GM19395 (cell line): ENCODE data around the gene STX18.
"Not testable (repeated sequence)": the region's sequence is repeated elsewhere in the genome, so short reads cannot be mapped to it uniquely, and the experiment has no call there.

ENCODE experiments used
- ATAC-seq: cut with Tn5 transposase; IDR thresholded peaks from one replicate; pipeline ENCODE4 v1.9.1; 2021; ENCODE audit warnings: mild to moderate bottlenecking, moderate library complexity; ENCODE audit not compliant: unreplicated experiment

The STX18 gene

DNA sequence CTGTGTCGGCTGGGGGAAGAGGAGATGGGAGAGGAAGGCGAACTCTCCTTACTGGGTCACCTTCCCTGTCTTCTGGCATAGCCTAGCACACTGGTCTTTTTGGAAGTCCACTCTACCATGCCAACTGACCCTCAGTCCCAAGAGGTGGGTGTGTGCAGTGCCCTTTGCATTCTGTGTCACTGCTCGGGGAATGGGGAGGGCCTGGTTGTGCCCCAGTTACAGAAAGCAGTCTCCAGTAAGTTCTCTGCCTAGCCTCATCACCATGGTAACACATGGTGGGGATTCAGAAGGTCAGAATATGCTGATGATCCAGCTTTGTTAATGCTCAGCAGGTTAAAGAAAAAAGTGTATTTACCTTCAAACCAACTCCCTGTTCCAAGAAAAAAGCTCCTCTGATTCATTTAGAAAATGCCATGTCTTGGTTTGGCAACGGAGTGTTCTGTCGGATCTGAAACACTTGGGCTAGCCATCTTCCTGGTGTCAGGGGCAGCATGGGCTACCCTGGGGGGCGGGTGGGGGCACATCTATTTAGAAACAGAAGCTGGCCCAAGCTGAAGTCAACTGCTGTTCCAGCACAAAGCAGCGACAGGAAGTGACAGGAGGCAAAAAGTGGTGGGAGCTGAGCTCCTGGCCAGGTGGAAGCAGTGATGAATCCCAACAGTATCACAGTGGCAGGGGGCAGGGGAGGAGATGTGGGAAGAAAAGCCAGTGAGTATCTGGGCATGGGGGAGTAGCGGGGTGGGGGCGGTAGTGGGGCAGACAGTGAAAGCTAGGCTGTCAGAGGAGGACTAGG is 117.9 kb downstream of the STX18 start:
- ATAC-seq: no peak

DNA sequence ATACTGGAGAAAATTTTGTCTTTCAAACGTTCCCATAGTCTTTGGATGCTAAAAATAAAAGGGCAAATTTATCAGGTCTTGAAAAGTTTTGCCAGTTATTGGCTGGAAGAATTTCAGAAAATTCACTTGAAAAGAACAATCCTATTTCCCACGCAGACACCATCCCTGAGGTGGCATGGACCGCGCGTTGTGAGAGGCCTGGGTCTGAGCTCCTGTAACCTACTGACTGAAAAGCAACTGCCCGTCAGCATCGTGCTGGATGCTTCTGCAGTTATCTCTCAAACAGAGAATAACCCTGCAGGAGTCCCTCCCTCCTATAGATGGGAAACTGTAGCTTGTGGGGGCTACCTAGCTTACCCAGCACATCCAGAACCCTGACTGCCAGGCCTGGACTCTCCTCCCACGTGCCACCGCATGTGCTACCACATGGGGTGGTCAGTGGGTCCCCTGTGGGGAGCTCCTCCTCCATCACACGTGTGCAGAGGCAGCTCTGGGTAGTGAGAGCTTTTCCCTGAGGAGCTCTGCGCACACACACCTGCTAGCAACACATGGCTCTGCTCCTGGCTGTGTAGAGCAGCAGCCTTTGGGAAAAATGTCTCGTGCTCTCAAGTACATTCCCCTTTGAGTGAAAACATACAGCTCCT is 118.9 kb downstream of the STX18 start:
- ATAC-seq: no peak

GRCh38 chr4:4422117-4422516 is 119.7 kb downstream of the STX18 start:
- ATAC-seq: not testable (repeated sequence)

GRCh38 chr4:4421356-4421755 is 120.5 kb downstream of the STX18 start:
- ATAC-seq: no peak

DNA sequence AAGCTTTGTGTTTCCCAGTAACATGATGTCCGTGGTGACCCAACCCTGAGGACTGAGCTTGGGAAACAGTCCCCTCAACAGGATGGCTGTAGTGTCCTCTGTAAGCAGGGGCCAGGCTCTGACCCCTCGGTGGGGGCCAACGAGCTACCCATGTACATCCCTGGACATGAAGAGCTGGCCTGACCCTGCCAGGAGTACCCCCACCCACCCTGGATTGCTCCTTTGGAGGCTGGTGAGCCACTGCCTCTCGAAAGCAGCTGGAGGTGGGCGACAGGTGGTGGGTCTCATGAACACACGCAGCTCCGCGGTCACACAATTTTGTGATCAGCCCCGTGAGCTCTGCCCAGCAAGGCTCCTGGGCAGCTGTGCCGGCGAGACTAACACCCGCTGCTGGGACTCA is 121.4 kb downstream of the STX18 start:
- no peak for ATAC-seq

GRCh38 chr4:4419896-4420295 is 122.0 kb downstream of the STX18 start:
- no peak for ATAC-seq

DNA sequence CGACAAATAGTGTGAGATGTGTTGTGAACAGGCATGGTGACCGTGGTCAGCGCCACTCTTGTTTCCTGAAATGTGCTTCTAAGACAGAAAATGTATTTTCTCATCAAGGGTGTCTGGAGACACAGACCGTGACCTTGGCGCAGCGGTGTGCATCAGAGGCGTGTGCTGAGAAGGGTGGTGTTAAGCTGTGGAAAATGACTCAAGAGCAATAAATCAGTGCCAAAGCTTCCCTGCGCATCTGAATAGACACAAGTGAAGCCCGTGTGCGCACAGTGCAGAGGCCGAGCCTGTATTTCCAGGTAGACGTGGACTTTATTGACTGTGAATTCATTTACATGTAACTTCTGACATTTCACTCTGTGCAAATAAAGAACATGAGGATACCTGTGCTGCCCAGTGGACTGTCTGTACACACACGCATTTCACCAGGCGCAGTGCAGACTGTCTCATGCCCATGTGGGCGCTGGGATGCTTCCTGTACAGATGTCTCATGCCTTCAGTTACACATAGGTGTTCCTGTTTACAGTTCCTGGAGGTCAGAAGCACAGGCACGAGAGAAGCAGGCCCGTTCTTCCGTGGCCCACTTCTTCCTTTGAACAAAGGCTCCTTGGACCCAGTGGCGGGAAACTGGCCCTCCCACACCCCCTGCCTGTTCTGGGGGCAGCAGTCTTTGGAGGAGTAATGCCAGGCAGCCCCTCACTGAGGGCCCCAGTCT is 123.0 kb downstream of the STX18 start:
- no peak for ATAC-seq

GRCh38 chr4:4417886-4418285 is 124.0 kb downstream of the STX18 start:
- ATAC-seq: no peak

DNA sequence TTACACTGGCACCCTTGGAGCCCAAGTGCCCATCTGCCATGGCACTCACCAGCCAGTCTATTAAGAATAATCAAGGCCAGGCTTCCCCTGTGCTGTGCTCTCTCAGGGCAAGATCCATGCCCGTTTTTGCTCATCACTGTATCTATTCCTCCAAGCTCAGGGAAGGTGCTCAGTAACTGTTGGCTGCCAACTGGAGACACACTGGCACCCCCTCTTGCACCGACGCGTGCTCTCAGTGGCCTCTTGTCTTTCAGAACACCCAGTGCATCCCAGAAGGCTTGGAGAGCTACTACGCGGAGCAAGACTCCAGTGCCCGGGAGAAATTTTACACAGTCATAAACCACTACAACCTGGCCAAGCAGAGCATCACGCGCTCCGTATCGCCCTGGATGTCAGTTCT is 124.9 kb downstream of the STX18 start:
- ATAC-seq: no peak

GRCh38 chr4:4415806-4416805 is 125.7 kb downstream of the STX18 start:
- no peak for ATAC-seq

DNA sequence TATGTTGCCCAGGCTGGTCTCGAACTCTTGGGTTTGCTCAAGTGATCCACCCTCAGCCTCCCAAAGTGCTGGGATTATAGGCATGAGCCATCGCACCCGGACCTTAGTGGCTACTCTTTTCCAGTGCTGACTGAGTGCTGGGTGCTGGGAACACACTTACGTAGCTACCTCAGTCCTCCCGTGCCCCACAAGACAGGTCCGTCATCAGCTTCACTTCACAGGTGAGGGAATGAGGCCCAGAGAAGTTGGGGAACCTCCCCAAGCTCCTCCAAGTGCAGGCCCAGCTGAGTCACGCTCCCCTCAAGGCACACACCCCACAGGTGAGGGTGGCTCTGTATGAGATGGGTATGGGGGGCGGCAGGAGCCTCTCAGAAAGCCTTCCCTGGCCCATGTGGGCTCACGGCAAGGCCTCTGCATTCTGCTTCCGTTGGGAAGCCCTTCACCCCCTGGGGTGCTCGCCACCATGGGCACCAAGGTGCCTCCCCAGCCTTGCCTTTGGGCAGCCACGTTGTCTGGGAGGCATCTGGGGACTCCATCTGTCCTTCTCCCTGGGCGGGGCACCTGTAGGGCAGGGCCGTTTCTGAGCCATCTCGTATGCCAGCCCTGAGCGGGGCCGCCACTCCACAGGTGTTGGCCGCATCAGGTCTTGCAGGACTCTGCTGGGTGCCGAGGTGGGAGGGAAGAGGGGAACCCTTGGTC is 126.6 kb downstream of the STX18 start:
- no peak for ATAC-seq

DNA sequence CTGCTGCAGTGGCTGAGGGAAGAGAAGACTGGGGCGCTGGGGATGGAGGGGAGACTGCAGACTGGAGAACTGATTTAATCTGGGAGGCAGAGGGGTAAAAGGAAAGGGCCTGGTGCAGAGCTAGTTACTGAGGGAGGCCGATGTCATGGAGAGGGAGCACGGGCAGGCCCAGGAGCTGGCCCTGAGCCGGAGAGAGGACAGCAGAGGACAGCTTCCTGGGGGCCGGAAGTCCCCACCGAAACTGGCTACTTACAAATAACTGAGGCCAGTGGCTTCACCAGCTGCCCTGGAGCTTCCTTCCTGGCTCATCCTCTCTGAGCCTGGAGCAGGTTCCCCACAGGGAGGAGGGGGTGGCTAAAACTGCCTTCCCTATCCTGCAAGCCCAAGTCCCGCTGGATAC is 128.0 kb downstream of the STX18 start:
- ATAC-seq: no peak

GRCh38 chr4:4413373-4413725 is 128.5 kb downstream of the STX18 start:
- no peak for ATAC-seq

DNA sequence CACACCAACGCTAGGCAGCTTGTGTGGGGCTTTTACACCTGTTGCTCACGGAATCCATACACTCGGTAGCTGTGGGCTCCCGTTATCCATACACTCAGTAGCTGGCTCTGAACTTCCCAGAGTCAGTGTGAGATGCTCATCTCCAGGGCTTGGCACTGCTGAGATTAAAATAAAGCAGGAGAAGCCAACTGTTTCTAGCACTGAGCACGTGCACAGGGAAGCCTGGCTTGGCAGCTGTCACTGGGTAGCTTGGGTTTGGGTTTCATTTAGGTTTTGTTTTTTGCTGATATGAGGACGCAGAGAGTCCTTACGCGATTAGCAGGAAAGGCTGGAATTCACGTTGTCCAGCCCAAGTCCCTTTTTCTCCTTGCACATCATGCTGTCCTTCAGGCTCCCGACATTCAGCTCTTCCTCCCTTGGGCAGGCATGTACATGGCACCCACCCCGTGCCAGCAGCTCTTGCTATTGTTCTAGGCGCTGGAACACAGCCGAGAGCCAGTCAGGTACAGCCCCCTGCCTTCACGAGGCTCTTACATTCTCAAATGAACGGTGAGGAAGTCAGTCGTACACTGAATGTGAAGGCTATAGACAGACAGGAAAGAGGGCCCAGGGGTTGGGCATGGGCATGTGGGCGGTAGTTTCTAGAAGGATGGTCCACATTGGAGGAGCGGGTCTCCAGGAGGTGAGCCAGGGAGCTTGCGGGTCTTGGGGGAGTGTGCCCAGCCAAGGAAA is 129.0 kb downstream of the STX18 start:
- no peak for ATAC-seq

- ATAC-seq: no peak
Observed at GRCh38 chr4:4411906-4412305, 129.9 kb downstream of the STX18 start.

- no peak for ATAC-seq
Observed at GRCh38 chr4:4410271-4410670, 131.6 kb downstream of the STX18 start.

DNA sequence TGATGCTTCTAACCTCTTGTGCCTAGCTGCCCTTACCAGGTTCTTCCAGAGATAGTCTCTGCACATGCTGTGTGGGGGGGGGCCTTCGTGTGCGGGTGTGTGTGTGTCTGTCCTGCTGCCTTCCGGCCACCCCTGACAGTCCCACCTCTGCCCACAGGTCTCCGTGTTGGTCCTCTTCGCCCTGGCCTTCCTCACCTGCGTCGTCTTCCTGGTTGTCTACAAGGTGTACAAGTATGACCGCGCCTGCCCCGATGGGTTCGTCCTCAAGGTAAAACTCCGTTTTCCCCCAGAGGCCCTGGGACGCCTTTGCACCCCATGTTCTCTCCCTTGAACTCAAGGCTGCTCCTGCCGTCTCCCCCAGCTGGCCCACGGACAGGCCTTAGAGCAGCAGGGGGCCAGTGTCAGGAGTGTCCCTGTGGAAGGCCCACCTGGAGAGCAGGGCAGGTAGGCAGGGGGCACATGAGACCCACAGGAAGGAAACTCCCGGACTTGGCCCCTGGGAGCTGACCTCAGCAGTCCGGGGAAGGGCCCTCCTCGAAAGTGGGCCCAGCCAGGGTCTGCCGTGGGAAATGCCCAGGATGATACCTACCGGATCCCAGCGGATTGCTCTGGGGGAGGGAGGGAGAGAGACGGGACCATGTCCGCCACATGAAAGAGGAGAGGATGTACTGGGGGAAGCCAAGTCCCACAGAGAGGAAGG is 132.3 kb downstream of the STX18 start:
- no peak for ATAC-seq

DNA sequence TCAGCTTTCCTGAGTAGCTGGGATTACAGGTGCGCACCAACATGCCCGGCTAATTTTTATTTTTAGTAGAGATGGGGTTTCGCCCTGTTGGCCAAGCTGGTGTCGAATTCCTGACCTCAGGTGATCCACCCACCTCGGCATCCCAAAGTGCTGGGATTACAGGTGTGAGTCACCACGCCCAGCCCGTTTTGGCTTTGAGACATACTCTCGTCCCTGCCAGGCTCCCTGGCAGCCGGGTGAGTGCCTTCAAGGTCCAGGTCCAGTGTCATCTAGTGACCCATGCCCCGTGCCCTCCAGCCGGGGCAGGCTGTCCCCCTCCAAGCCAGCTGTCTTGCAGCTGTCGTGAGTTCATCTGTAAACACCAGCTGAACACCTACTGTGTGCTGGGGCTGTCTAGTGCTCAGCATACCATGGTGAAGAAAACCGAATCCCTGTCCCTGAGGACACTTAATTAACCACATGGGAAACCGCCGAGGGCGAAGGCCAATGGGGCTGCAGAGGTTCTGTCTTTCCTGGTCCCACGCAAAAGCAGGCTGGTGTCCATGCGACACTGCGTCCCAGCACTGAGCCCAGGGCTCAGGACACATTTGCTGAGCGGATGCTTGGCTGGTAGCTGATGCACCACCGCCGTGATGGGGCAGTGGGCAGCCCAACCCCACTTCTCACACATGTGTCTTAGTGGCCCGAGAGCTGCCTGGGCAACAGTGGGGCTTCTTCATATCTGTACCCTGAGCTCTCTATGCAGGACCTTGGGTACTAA is 133.1 kb downstream of the STX18 start:
- ATAC-seq: no peak
